GM18517 (cell line): Measurements from ENCODE around the gene PIAS2.
A peak's percentile ranks its signal among the peaks of the same experiment; 100 is the strongest.

Source experiments
- ATAC-seq: cut with Tn5 transposase; IDR thresholded peaks from one replicate; pipeline ENCODE4 v1.9.1; 2021; ENCODE audit warnings: mild to moderate bottlenecking, moderate library complexity; ENCODE audit not compliant: unreplicated experiment

PIAS2 gene

DNA sequence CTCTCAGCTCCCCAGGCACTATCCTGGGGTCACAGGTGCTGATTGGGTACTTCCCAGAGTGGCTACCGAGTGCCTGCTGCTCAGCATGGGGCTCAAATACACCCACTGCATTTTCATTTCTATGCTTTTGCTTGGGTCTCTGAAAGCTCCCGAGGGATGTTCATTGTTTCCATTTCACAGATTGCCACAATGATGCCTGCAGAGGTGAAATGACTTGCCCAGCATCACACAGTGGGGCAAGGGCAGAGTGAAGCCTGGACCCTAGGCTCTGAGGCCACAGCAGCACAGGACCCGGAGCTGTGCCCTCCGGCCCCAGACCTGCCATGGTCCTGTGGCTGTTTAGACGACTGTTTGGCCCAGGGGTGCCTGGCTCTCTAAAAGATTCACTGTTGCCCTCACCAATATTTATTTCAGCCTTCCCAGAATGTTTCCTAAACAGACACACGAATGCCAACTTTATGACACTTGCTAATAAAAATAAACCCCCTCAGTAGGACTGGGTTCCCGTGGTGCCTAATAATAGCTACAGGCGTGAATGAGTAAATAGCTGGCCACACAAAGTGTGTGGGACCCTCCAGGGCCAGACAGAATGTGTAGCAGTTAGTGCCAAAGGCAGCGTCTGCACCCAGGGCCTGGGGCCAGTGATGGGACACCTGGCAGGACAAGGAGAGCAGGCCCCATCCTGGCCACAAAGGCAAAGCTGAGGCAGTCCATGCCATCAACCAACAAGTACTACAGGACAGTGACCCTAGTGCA lies 149.0 kb downstream of the PIAS2 start:
- ATAC-seq = no peak

DNA sequence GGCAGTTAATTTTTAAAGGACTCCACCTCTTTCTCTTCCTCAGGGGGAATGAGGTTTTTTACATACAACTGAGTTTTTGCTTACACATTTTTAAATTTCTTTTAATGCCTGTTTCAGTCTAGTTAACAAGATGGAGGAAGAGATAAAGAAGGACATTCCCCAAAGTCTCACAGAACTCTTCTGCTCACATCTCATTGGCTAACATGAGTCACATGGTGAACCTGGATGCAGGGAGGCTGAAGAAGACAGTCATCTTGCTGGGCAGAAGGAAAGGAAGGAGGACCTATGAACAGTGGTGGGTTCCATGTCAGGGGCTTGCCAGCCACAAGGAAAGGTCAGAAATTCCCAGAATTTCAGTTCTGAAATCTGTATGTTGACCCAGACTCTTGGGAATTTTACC lies 150.1 kb downstream of the PIAS2 start:
- ATAC-seq = no peak

DNA sequence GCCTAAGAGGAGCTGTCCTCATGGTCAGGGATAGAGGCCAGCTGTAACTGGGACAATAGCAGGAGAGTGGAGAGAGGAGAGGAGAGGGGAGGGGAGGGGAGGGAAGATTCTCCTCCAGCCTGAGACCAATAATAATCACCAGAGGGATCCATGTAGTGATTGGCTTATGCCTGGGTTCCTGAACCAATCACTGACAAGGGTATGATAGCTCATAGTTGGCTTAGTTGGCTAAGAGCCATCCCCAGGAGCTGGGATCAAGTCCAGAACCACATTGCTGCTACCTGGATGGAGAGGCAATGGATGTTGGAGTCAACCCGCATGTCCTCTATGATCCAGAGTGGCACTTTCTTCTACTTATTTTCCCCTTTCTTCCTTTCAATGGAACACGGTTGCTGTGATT lies 152.7 kb downstream of the PIAS2 start:
- no peak for ATAC-seq

DNA sequence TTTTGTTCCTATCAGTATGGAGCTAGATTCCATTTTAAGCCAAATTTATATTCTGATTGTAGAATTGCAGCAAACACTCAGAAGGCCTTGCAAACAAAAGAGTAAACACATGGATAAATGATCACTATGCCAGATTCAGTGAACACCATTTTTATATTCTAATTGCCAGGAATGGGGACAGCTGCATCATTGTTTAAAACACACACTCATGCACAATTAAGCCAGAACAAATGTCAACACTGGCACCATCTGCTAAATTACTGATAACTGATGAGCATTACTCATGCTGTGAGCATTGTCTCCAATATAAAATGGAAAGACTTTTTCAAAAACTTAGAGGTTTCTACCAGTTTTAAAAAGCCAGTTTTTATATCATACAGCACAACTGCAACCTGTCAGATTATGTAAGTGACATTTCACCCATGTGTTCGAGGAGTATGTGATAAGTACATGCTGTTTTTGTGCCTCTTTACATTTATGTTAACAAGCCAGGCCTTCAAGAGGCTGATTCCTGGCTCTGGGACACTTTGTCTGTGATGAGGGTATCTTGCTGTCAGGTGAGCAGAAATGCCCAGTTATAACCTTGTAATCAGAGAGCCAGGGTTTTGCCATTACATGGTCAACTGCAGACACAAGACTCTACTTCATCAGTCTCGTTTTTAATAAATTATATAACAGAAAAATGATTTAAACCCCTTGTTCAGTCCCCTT lies 156.1 kb downstream of the PIAS2 start:
- no peak for ATAC-seq

DNA sequence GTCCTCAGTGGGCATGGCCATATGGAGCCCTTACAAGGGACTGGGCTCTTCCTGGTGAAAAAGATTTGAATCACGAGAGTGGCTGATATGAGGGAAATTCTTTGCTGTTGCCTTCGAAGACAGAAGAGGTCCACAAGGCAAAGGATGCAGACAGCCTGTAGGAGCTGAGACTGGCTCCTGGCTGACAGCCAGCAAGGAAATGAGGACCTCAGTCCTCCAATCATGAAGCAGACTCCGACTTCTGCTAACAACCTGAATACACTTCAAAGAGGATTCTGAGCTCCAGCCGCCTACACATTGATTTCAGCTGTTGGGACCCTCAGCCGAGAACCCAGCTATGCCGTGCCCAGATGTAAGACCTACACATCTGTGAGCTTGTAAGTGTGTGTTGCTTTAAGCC lies 157.4 kb downstream of the PIAS2 start:
- ATAC-seq = no peak

GRCh38 chr18:46756559-46757201 lies 160.6 kb downstream of the PIAS2 start, which contains the start of gene ST8SIA5:
Gene ST8SIA5, minus strand, starts transcription at chr18:46757053. Its CDS starts 545 bp downstream, at chr18:46756508.
- no peak for ATAC-seq

DNA sequence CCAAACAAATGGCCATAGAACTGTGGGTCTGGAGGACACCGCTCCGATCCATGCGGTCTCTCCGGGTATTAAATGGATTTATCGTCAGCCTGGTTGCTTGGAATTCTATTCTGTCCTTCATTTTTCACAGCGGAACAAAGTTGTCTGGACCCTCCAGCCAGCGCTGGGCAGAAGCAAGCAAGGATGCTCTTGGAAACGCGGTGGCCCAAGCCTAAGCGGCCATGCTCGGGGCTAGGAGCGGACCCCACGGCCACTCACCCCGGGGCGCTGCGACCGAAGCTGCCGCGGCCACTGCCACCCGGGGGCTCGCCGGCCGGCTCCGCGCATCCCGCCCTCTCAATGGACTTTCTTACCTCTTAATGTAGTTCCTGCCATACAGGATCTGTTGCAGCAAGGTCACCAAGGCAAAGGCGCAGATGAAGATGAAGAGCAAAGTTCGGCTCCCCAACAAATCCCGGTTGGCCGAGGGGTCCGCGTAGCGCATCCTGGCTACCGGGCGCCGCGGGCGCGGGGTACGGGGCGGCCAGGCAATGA lies 161.2 kb downstream of the PIAS2 start:
- ATAC-seq = no peak

DNA sequence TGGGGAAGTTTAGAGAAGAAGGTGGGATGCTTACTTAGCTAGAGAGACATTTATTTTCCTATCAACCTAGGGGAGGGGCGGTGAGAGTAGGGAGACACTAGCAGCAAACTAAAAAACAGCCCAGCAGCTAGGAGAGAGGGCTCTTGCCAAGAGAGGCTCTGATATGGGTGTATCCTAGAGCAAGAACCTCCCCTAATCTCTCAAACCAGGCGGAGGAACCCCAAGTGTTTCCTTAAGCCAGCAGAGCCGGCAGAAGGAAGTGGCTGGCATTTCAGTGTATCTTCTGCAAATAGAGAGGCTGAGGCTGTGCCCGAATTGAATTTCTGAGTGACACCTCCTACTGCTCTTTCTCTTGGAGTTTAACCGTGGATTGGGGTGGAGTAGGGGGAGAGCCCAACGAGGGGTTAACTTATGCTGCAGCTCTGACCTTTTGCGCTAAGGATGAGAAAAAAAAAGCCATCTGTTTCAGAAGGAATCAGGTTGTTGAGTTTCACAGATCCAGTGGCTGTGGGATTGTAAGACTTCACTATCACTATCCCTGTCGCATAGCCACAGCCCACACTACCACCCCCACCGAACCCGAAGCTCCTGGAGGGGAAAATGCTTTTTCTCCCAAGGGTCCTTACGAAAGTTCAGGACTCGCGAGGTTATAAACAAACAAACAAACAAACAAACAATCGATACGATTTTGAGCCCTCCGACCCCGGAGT lies 161.8 kb downstream of the PIAS2 start:
- ATAC-seq = no peak

DNA sequence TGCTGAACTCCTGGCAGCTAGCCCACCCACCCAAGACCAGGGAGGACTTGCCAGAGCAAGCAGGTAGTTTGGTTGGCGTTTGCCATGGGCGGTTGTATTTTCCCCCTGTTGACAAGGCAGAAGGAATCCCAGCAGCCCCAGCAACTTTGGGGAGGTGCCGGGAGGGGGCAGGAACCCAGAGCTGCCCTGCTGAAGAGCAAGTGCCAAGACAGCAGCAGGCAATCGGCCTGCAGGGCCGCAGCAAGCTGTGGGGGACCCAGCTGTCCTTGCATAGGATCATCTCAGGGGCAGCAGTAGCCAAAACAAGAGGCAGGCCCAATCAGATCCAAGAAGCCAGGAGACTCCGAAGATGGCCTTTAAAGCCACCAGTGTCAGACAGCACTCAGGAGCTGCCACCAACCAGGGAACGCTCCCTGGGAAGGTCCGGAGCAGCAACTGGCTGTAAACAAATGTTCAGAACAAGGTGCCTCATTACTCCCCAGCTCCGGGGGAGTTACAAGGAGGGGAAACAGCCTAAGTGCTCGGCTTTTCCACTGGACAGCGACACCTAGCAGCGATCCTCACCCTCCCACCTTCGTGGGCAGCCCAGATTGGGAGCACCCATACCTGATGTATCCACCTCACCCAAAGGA lies 162.5 kb downstream of the PIAS2 start:
- no peak for ATAC-seq

DNA sequence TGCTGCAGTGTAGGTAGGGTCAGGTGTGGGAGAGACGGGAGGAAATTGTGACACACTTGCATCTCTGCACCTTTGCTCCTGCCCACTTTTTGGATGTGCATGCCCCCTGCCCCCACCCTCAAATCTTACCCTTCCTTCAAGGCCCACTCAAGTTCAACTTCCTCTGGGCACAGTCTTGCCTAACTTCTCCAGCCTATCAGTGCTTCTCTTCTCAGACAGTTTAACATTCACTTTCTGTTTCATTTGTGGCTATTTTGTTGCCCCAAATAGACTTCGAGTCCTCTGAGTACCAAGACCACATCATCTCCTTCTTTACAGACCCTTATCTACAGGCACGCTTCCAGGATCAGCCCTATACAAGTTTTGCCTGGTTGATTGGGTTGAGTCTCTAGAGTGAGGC lies 163.1 kb downstream of the PIAS2 start:
- ATAC-seq = peak; percentile 71
